ENCODE measurements around the gene FOXB2.

Gene FOXB2

DNA sequence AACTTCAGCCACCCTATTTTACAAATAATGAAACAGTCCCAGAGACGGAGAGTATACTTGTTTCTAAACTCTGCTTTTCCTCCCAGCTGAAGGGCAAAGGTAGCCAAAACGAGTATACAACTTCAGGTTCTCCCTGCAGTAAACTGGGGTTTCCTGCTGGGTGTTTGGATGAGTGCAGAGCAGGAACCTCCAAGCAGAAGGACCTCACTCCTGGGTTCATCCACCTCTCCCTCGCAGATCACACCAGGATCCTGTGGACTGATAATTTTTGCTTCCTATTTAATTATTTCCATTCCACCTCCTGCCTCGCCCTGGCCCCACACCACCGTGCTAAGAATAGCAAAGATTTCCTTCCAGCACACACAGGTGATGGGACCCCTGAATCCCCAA, 2.0 kb upstream of the FOXB2 start:
- Histone ChIP-seq H3K79me2 (no peaks in the 10 kb centered on the region), H3K9me3 (ENCODE audit: control insufficient read depth, low read length) (no peaks in the 10 kb centered on the region), H3K36me3 (ENCODE audit: control insufficient read depth, insufficient read depth, low read length) (no peaks in the 10 kb centered on the region), H3K4me3 (ENCODE audit: low read depth, low read length) (no peak overlapping the region), H3K4me2 (ENCODE audit: low read length) (no peak overlapping the region), H3K27me3 (ENCODE audit: control insufficient read depth, insufficient read depth, low read length) (peaks cover 32% of the 10 kb centered on the region), H3K27ac (no peak overlapping the region), H3K9ac (no peak overlapping the region), H2AFZ (no peak overlapping the region), H3K4me1 (no peaks in the 10 kb centered on the region)
- TF ChIP-seq, protein P1, sequence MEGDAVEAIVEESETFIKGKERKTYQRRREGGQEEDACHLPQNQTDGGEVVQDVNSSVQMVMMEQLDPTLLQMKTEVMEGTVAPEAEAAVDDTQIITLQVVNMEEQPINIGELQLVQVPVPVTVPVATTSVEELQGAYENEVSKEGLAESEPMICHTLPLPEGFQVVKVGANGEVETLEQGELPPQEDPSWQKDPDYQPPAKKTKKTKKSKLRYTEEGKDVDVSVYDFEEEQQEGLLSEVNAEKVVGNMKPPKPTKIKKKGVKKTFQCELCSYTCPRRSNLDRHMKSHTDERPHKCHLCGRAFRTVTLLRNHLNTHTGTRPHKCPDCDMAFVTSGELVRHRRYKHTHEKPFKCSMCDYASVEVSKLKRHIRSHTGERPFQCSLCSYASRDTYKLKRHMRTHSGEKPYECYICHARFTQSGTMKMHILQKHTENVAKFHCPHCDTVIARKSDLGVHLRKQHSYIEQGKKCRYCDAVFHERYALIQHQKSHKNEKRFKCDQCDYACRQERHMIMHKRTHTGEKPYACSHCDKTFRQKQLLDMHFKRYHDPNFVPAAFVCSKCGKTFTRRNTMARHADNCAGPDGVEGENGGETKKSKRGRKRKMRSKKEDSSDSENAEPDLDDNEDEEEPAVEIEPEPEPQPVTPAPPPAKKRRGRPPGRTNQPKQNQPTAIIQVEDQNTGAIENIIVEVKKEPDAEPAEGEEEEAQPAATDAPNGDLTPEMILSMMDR (IDR thresholded peaks at IDR 0.05) = no peak

DNA sequence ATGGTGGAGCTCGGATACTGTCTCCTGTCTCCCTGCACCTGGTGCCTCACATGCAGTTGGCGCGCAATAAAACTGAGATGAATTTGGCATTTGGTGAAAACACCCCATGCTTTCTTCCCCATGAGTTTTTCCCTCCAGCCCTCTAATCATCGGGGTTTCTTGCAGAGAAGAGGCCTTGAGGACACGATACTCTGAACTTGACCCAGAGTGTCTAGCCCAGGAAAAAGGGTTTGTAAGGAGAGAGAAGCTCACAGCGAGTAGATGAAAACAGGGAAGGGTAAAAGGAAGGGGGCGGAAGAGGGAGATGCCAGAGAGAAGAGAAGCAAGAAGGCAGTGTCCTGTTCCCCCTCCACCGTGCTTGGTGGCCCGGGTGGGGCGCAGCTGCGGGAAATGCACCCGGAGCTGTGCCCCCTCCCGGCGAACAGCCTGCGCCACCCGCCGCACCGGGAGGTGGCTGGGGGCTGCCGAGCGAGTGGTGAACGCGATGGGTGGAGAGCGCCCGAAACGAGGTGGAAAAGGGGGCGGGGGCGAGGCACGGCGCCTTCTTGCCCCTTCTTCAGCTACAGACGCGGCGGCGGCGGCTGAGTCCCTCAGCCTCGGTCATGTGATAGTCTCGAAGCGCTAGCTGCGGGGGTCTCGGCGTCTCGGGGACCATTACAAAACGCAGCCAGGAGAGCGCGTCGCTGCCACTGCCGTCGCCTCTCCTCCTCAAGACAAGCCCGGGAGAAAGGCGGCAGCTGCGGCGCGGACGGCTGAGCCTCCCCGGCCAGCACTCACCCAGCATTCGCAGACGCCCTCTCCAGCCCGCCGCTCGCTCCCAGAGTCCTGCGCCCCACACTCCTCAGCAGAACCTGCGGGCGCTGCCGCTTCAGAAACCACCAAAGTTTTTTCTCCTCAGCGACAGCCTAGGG, 1.1 kb upstream of the FOXB2 start:
- no peak overlapping the region for H3K9ac ChIP-seq
- peaks cover 40% of the 10 kb centered on the region for H3K27me3 ChIP-seq (ENCODE audit: control insufficient read depth, insufficient read depth, low read length)
- H3K4me2 ChIP-seq (ENCODE audit: low read length) = peak overlapping the region; percentile 42
- no peaks in the 10 kb centered on the region for H3K9me3 ChIP-seq (ENCODE audit: control insufficient read depth, low read length)
- no peak overlapping the region for H2AFZ ChIP-seq
- H3K4me3 ChIP-seq (ENCODE audit: low read depth, low read length) = peak overlapping the region; percentile 24
- H3K27ac ChIP-seq = no peak overlapping the region
- H3K4me1 ChIP-seq = no peaks in the 10 kb centered on the region
- H3K79me2 ChIP-seq = no peaks in the 10 kb centered on the region
- TF ChIP-seq, protein P1 (IDR thresholded peaks at IDR 0.05) = no peak
- no peaks in the 10 kb centered on the region for H3K36me3 ChIP-seq (ENCODE audit: control insufficient read depth, insufficient read depth, low read length)

DNA sequence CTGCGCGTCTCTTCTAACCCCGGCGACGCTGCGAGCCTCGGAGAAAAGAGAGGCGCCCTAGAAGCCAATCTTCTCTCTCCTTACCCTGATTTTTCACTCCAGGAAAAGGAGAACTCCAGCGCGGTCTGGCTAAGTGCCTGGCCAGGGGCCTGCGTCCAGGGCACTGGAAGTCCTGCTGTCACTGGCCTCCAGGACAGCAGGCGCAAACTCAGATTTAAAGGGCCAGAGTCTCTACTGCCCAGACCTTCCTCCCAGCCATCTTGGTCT, 553 bp upstream of the FOXB2 start:
- H3K4me2 ChIP-seq (ENCODE audit: low read length) = peak overlapping the region; percentile 42
- H3K4me1 ChIP-seq = no peaks in the 10 kb centered on the region
- no peak overlapping the region for H2AFZ ChIP-seq
- H3K4me3 ChIP-seq (ENCODE audit: low read depth, low read length) = peak overlapping the region; percentile 24
- no peaks in the 10 kb centered on the region for H3K79me2 ChIP-seq
- H3K36me3 ChIP-seq (ENCODE audit: control insufficient read depth, insufficient read depth, low read length) = no peaks in the 10 kb centered on the region
- TF ChIP-seq, protein P1 (IDR thresholded peaks at IDR 0.05) = no peak
- H3K27me3 ChIP-seq (ENCODE audit: control insufficient read depth, insufficient read depth, low read length) = peaks cover 38% of the 10 kb centered on the region
- no peaks in the 10 kb centered on the region for H3K9me3 ChIP-seq (ENCODE audit: control insufficient read depth, low read length)
- no peak overlapping the region for H3K9ac ChIP-seq
- no peak overlapping the region for H3K27ac ChIP-seq

DNA sequence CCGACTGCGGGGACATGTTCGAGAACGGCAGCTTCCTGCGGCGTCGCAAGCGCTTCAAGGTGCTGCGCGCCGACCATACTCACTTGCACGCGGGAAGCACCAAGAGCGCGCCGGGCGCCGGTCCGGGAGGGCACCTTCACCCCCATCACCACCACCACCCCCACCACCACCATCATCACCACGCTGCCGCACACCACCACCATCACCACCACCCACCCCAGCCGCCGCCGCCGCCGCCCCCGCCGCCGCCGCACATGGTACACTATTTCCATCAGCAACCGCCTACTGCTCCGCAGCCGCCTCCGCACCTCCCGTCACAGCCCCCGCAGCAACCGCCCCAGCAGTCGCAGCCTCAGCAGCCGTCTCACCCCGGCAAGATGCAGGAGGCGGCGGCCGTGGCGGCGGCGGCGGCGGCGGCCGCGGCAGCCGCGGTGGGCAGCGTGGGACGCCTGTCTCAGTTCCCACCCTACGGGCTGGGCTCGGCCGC, 514 bp downstream of the FOXB2 start:
- no peak overlapping the region for H3K9ac ChIP-seq
- TF ChIP-seq, protein P1 (IDR thresholded peaks at IDR 0.05) = no peak
- H3K4me1 ChIP-seq = no peaks in the 10 kb centered on the region
- H3K4me3 ChIP-seq (ENCODE audit: low read depth, low read length) = no peak overlapping the region
- no peaks in the 10 kb centered on the region for H3K9me3 ChIP-seq (ENCODE audit: control insufficient read depth, low read length)
- H3K79me2 ChIP-seq = no peaks in the 10 kb centered on the region
- peaks cover 29% of the 10 kb centered on the region for H3K27me3 ChIP-seq (ENCODE audit: control insufficient read depth, insufficient read depth, low read length)
- no peak overlapping the region for H3K4me2 ChIP-seq (ENCODE audit: low read length)
- H2AFZ ChIP-seq = no peak overlapping the region
- H3K36me3 ChIP-seq (ENCODE audit: control insufficient read depth, insufficient read depth, low read length) = no peaks in the 10 kb centered on the region
- no peak overlapping the region for H3K27ac ChIP-seq

Measured in parathyroid adenoma (tissue), 2 donors.